Lower leg skin (tissue), 3 donors: ENCODE data around the gene CHGA.

Experiments used
- POLR2A ChIP-seq, 2 donors: fragments of 450-650 bp; IDR thresholded peaks; one replicate each; pipeline ENCODE4 v1.6.1; 2016 to 2017; ENCODE audit warnings: antibody characterized with exemption in 2 of 2, mild to moderate bottlenecking in 1 of 2, moderate library complexity in 1 of 2
- TF ChIP-seq, protein P1 (sequence below), 3 donors: fragments of 450-650 bp; IDR thresholded peaks; one replicate each; pipeline ENCODE4 v1.5.1; 2016; ENCODE audit warnings: antibody characterized with exemption in 3 of 3, mild to moderate bottlenecking in 3 of 3, moderate library complexity in 2 of 3

DNA sequence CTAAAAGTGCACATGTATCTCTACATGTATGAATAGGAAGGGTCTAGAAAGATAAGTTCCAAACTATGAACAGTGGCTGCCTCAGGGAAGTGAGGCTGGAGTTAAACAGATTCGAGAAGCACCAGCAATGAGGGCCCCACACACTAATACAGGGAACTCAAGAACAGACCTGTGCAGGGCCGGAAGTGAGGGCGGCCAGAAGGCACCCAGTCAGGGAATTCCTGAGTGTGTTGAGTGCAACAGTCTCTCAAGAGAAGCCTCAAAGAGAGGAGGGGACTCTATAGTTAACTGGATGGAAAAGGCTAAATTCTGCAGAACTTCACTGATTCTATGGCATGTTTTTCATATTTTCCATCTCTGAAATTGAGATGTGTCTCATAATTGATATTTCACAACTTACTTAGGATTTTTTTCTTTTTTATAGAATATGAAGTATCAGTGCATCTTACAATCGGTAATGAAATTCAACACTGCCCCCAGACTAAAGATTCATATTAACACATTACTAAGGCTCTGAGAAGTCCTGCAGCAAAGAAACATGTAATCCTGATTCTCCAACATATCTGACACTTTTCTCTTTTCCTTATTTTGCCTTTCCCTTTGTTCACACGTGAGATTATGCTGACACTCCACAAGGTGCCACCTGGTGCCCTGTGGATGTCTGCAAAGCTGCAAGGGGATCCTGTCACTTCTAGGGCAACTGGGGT, 61.3 kb downstream of the CHGA start:
- TF ChIP-seq, protein P1, sequence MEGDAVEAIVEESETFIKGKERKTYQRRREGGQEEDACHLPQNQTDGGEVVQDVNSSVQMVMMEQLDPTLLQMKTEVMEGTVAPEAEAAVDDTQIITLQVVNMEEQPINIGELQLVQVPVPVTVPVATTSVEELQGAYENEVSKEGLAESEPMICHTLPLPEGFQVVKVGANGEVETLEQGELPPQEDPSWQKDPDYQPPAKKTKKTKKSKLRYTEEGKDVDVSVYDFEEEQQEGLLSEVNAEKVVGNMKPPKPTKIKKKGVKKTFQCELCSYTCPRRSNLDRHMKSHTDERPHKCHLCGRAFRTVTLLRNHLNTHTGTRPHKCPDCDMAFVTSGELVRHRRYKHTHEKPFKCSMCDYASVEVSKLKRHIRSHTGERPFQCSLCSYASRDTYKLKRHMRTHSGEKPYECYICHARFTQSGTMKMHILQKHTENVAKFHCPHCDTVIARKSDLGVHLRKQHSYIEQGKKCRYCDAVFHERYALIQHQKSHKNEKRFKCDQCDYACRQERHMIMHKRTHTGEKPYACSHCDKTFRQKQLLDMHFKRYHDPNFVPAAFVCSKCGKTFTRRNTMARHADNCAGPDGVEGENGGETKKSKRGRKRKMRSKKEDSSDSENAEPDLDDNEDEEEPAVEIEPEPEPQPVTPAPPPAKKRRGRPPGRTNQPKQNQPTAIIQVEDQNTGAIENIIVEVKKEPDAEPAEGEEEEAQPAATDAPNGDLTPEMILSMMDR (IDR thresholded peaks at IDR 0.05) = no peak
- TF ChIP-seq POLR2A (IDR thresholded peaks at IDR 0.05) = no peak
